Measurements from ENCODE around the gene FGD4.

The FGD4 gene

DNA sequence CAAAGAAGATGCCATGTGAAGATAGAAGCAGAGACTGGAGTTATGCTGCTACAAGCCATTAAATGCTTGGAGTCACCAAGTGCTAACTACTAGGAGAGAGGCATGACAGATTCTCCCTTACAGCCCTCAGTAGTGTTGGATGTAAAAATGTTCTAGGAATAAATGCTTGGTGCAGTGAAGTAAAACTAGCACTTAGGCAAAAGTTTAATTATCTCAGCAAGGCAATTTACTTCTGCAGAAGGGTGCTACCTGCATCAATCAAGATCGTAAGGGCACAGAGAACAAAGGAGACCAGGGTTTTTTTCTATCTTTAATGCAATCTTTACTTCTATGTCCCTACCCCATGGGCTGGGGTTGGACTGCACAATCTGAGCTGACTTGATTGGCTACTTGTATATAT, 270.2 kb downstream of the FGD4 start (continued):
- TF ChIP-seq, protein P1, sequence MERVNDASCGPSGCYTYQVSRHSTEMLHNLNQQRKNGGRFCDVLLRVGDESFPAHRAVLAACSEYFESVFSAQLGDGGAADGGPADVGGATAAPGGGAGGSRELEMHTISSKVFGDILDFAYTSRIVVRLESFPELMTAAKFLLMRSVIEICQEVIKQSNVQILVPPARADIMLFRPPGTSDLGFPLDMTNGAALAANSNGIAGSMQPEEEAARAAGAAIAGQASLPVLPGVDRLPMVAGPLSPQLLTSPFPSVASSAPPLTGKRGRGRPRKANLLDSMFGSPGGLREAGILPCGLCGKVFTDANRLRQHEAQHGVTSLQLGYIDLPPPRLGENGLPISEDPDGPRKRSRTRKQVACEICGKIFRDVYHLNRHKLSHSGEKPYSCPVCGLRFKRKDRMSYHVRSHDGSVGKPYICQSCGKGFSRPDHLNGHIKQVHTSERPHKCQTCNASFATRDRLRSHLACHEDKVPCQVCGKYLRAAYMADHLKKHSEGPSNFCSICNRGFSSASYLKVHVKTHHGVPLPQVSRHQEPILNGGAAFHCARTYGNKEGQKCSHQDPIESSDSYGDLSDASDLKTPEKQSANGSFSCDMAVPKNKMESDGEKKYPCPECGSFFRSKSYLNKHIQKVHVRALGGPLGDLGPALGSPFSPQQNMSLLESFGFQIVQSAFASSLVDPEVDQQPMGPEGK (CRISPR knock-in tag; IDR thresholded peaks at IDR 0.05; ENCODE audit: borderline replicate concordance): no peak

DNA sequence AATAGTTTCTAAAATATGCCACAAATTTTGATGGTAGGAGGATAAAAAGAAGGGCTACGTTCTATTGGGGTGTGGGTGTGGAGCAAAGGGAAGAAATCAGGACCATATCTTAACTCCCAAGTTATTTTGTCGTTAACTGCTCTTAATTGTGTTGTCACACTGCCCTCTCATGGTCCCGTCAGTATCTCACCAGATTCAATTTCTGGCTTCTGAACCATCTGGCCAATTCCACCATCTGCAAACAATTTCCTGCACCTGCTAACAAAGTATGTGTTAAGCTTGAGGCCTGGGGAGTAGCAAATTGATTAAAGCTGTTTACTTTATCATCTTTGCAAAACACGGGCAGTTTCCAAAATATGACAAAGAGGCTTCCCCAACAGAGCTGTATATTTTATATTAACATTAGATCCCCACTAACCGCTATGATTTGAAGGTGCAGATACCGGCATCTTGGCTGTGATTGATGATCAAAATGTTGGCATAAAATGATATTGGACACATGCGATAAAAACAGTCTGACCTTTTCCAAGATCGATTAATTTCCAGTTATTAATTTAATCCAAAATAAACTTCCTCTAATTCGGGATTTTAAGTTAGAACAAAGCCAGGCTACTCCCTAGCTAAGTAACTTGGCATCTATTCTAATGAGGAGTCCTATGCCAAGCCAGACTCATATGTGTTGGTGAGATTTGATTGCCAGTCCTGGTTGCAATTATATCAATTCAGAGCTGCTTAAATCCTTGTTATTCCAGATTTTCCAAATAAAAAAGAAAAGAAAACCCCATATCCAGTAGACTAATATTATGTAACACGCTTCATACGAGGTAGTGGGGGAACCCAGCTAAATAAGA, 272.8 kb downstream of the FGD4 start:
- TF ChIP-seq TCF4 (CRISPR knock-in tag; IDR thresholded peaks at IDR 0.05; ENCODE audit: borderline replicate concordance) (peak; percentile 96), ESRRG (CRISPR knock-in tag; IDR thresholded peaks at IDR 0.05) (no peak), RARB (CRISPR knock-in tag; IDR thresholded peaks at IDR 0.05) (no peak), ZNF70 (CRISPR knock-in tag; IDR thresholded peaks at IDR 0.05) (no peak), ISL1 (CRISPR knock-in tag; IDR thresholded peaks at IDR 0.05) (no peak), GLIS3 (CRISPR knock-in tag; IDR thresholded peaks at IDR 0.05) (no peak), BACH2 (CRISPR knock-in tag; IDR thresholded peaks at IDR 0.05; ENCODE audit: borderline replicate concordance) (no peak), CSDC2 (CRISPR knock-in tag; IDR thresholded peaks at IDR 0.05) (no peak), PPARA (CRISPR knock-in tag; IDR thresholded peaks at IDR 0.05; ENCODE audit: borderline replicate concordance) (no peak), ARNTL (CRISPR knock-in tag; IDR thresholded peaks at IDR 0.05; ENCODE audit: borderline replicate concordance, low read depth) (no peak), OSR1 (CRISPR knock-in tag; IDR thresholded peaks at IDR 0.05) (no peak), TOX (CRISPR knock-in tag; IDR thresholded peaks at IDR 0.05; ENCODE audit: borderline replicate concordance) (no peak), SNAI2 (CRISPR knock-in tag; IDR thresholded peaks at IDR 0.05) (peak; percentile 98), ZC3H10 (CRISPR knock-in tag; IDR thresholded peaks at IDR 0.05) (no peak), ZFP30 (CRISPR knock-in tag; IDR thresholded peaks at IDR 0.05) (no peak), ZNF565 (CRISPR knock-in tag; conservative IDR thresholded peaks at IDR 0.05; ENCODE audit: low read depth) (no peak), ZFP3 (CRISPR knock-in tag; IDR thresholded peaks at IDR 0.05) (no peak), ZNF8 (CRISPR knock-in tag; IDR thresholded peaks at IDR 0.05) (no peak)
- TF ChIP-seq, protein P2, sequence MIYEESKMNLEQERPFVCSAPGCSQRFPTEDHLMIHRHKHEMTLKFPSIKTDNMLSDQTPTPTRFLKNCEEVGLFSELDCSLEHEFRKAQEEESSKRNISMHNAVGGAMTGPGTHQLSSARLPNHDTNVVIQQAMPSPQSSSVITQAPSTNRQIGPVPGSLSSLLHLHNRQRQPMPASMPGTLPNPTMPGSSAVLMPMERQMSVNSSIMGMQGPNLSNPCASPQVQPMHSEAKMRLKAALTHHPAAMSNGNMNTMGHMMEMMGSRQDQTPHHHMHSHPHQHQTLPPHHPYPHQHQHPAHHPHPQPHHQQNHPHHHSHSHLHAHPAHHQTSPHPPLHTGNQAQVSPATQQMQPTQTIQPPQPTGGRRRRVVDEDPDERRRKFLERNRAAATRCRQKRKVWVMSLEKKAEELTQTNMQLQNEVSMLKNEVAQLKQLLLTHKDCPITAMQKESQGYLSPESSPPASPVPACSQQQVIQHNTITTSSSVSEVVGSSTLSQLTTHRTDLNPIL (CRISPR knock-in tag; IDR thresholded peaks at IDR 0.05; ENCODE audit: low read depth): no peak
- TF ChIP-seq, protein P3, sequence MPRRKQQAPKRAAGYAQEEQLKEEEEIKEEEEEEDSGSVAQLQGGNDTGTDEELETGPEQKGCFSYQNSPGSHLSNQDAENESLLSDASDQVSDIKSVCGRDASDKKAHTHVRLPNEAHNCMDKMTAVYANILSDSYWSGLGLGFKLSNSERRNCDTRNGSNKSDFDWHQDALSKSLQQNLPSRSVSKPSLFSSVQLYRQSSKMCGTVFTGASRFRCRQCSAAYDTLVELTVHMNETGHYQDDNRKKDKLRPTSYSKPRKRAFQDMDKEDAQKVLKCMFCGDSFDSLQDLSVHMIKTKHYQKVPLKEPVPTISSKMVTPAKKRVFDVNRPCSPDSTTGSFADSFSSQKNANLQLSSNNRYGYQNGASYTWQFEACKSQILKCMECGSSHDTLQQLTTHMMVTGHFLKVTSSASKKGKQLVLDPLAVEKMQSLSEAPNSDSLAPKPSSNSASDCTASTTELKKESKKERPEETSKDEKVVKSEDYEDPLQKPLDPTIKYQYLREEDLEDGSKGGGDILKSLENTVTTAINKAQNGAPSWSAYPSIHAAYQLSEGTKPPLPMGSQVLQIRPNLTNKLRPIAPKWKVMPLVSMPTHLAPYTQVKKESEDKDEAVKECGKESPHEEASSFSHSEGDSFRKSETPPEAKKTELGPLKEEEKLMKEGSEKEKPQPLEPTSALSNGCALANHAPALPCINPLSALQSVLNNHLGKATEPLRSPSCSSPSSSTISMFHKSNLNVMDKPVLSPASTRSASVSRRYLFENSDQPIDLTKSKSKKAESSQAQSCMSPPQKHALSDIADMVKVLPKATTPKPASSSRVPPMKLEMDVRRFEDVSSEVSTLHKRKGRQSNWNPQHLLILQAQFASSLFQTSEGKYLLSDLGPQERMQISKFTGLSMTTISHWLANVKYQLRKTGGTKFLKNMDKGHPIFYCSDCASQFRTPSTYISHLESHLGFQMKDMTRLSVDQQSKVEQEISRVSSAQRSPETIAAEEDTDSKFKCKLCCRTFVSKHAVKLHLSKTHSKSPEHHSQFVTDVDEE (CRISPR knock-in tag; IDR thresholded peaks at IDR 0.05): 0 out of 2 replicates have a peak, but pooled peaks have one; percentile 39
- TF ChIP-seq, protein P4, sequence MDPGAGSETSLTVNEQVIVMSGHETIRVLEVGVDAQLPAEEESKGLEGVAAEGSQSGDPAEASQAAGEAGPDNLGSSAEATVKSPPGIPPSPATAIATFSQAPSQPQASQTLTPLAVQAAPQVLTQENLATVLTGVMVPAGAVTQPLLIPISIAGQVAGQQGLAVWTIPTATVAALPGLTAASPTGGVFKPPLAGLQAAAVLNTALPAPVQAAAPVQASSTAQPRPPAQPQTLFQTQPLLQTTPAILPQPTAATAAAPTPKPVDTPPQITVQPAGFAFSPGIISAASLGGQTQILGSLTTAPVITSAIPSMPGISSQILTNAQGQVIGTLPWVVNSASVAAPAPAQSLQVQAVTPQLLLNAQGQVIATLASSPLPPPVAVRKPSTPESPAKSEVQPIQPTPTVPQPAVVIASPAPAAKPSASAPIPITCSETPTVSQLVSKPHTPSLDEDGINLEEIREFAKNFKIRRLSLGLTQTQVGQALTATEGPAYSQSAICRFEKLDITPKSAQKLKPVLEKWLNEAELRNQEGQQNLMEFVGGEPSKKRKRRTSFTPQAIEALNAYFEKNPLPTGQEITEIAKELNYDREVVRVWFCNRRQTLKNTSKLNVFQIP (CRISPR knock-in tag; IDR thresholded peaks at IDR 0.05; ENCODE audit: borderline replicate concordance, low read depth): no peak
- TF ChIP-seq, protein P5, sequence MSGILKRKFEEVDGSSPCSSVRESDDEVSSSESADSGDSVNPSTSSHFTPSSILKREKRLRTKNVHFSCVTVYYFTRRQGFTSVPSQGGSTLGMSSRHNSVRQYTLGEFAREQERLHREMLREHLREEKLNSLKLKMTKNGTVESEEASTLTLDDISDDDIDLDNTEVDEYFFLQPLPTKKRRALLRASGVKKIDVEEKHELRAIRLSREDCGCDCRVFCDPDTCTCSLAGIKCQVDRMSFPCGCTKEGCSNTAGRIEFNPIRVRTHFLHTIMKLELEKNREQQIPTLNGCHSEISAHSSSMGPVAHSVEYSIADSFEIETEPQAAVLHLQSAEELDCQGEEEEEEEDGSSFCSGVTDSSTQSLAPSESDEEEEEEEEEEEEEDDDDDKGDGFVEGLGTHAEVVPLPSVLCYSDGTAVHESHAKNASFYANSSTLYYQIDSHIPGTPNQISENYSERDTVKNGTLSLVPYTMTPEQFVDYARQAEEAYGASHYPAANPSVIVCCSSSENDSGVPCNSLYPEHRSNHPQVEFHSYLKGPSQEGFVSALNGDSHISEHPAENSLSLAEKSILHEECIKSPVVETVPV (CRISPR knock-in tag; IDR thresholded peaks at IDR 0.05): no peak
- TF ChIP-seq, protein P1 (CRISPR knock-in tag; IDR thresholded peaks at IDR 0.05; ENCODE audit: borderline replicate concordance): no peak
- ATAC-seq: peak; percentile 93

Measured in SK-N-SH treated with all-trans-retinoic acid at 6 μM for 48 hours (cell line).